Subcutaneous adipose tissue (tissue), 4 donors: Measurements from ENCODE around the gene ST8SIA6. TPM values are rescaled to one million over a fixed set of nuclear protein-coding genes. Genes with fewer than 3 reads are reported as not detected.

ENCODE experiments used
- CTCF ChIP-seq: fragments of 450-650 bp; IDR thresholded peaks from one replicate; pipeline ENCODE4 v1.5.1; 2016; ENCODE audit warnings: low read depth, mild to moderate bottlenecking, control low read depth, antibody characterized with exemption, moderate library complexity
- total RNA-seq, 4 donors: library from RNA; depleted of rRNA; stranded (reverse); fragments of >200 nt; gene quantifications; one replicate each; pipeline ENCODE4 v1.1.0, GENCODE V29; 2016

Gene ST8SIA6
- total RNA-seq, 4 donors from 2014 or later, result 0.51 to 3.0 (median 1.3) TPM; not detected in 1

DNA sequence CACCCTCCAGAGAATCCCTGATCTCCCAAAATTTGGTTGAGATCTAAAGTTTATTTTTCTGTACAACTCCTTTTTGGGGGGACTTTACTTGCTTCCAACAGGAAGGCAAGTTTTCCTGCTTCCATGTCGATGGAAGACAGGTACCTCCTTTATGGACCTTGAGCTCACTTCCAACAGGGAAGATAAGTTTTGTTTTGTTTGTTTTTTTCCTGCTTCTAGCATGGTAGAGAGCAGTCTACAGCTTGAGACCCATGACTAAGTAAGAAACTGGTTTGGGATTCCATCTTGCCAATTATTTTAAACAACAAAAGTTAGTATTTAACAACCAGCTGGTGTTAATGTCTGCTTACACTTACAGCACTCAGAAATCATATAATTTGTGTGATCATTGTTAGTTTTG lies 74.4 kb downstream of the ST8SIA6 start:
- TF ChIP-seq CTCF, result no peak

- TF ChIP-seq CTCF, result no peak
Observed at GRCh38 chr10:17379151-17379690, 75.2 kb downstream of the ST8SIA6 start.

- TF ChIP-seq CTCF, result no peak
Observed at GRCh38 chr10:17375936-17376584, 78.3 kb downstream of the ST8SIA6 start.

DNA sequence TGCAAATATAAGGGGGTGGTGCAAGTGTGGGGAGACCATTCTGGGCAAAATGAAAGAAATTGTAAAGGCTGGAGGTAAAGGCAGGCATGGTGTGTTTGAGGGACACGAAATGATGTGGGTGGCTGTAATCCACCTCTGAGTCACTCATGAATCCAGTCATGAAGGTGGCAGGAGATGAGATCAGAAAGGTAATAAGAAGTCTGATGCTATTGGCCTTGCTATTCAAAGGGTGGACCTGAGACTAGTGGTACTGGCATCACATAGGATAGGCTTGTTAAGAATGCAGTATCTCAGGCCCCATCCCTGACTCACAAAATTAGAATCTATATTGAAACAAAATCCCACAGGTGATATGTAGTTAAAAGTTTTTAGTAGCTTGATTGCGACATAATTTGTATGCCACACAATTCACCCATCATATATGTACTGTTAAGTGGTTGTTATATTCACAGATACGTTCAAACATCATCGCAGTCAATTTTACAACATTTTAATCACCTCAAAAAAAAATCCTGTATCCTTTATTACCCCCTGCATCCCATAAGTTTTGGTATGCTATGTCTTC lies 85.6 kb downstream of the ST8SIA6 start:
- no peak for TF ChIP-seq CTCF

GRCh38 chr10:17366705-17367104 lies 87.7 kb downstream of the ST8SIA6 start:
- no peak for TF ChIP-seq CTCF

GRCh38 chr10:17365402-17365801 lies 89.0 kb downstream of the ST8SIA6 start:
- TF ChIP-seq CTCF, result no peak

- TF ChIP-seq CTCF, result no peak
Observed at GRCh38 chr10:17358461-17358860, 95.9 kb downstream of the ST8SIA6 start.
